Stimulated activated CD8-positive, alpha-beta memory T cell treated with anti-CD3 and anti-CD28 coated beads, Interleukin-4, amount 100 ng/mL, for 1 hour (primary cell): ENCODE data around the gene NOMO2.
"Not testable (repeated sequence)": the region's sequence is repeated elsewhere in the genome, so short reads cannot be mapped to it uniquely, and the experiment has no call there.

ENCODE experiments used
- DNase-seq, 2 donors: peaks; one replicate each; pipeline ENCODE4 v3.0.0-alpha.2; 2020; ENCODE audit warnings: low read depth in 2 of 2, low spot score in 1 of 2

The NOMO2 gene

GRCh38 chr16:18525882-18526482 is 35.9 kb downstream of the NOMO2 start:
- DNase-seq: not testable (repeated sequence)

GRCh38 chr16:18522637-18523036 is 39.3 kb downstream of the NOMO2 start:
- not testable (repeated sequence) for DNase-seq

- DNase-seq: not testable (repeated sequence)
These were observed 40.3 kb downstream of the NOMO2 start for GRCh38 chr16:18521445-18522181.

- not testable (repeated sequence) for DNase-seq
These were observed 43.2 kb downstream of the NOMO2 start for GRCh38 chr16:18518536-18519283.

GRCh38 chr16:18498430-18498829 is 63.5 kb downstream of the NOMO2 start:
- DNase-seq: not testable (repeated sequence)

- DNase-seq: not testable (repeated sequence)
These were observed 64.9 kb downstream of the NOMO2 start for GRCh38 chr16:18497032-18497431.

- not testable (repeated sequence) for DNase-seq
These were observed 69.6 kb downstream of the NOMO2 start for GRCh38 chr16:18492118-18492897.

- DNase-seq: not testable (repeated sequence)
These were observed 125.9 kb downstream of the NOMO2 start for GRCh38 chr16:18436025-18436424.

GRCh38 chr16:18415827-18416226 is 146.1 kb downstream of the NOMO2 start:
- DNase-seq: not testable (repeated sequence)

GRCh38 chr16:18409532-18410293 is 152.2 kb downstream of the NOMO2 start:
- not testable (repeated sequence) for DNase-seq

- DNase-seq: not testable (repeated sequence)
These were observed 159.8 kb downstream of the NOMO2 start for GRCh38 chr16:18401851-18402657.

GRCh38 chr16:18401159-18401558 is 160.7 kb downstream of the NOMO2 start:
- peak in 1 of 2 donors; percentile 0 for DNase-seq

- not testable (repeated sequence) for DNase-seq
These were observed 167.5 kb downstream of the NOMO2 start for GRCh38 chr16:18394363-18394762.

GRCh38 chr16:18387767-18388166 is 174.1 kb downstream of the NOMO2 start:
- DNase-seq: not testable (repeated sequence)

GRCh38 chr16:18386517-18386916 is 175.4 kb downstream of the NOMO2 start:
- DNase-seq: not testable (repeated sequence)

- DNase-seq: not testable (repeated sequence)
These were observed 176.6 kb downstream of the NOMO2 start for GRCh38 chr16:18385285-18385684.

- DNase-seq: not testable (repeated sequence)
These were observed 177.0 kb downstream of the NOMO2 start for GRCh38 chr16:18384869-18385268.

GRCh38 chr16:18384098-18384636 is 177.7 kb downstream of the NOMO2 start:
- DNase-seq: not testable (repeated sequence)

GRCh38 chr16:18382696-18383095 is 179.2 kb downstream of the NOMO2 start:
- DNase-seq: not testable (repeated sequence)
